Progenitor cell of endocrine pancreas (in vitro differentiated cells): Measurements from ENCODE around the gene SCNN1B. TPM values are rescaled to one million over a fixed set of nuclear protein-coding genes. Genes with fewer than 3 reads are reported as not detected.

ENCODE experiments used
- DNase-seq: peaks from one replicate; pipeline ENCODE4 v3.0.0; 2021; ENCODE audit warnings: low spot score; ENCODE audit not compliant: unreplicated experiment
- H3K27ac Mint-ChIP-seq: 2 replicates; pipeline ENCODE4 v1.8.0; 2021; ENCODE audit warnings: mild to moderate bottlenecking, moderate library complexity, mixed read lengths
- H3K27me3 Mint-ChIP-seq: 2 replicates; pipeline ENCODE4 v1.8.0; 2021; ENCODE audit warnings: mixed read lengths
- H3K36me3 Mint-ChIP-seq: 2 replicates; pipeline ENCODE4 v1.8.0; 2022; ENCODE audit warnings: mixed read lengths; ENCODE audit not compliant: insufficient read depth
- H3K4me1 Mint-ChIP-seq: 2 replicates; pipeline ENCODE4 v1.8.0; 2021; ENCODE audit warnings: low read depth, mixed read lengths
- H3K4me3 Mint-ChIP-seq: 2 replicates; pipeline ENCODE4 v1.8.0; 2021; ENCODE audit warnings: low read depth, mild to moderate bottlenecking, moderate library complexity, mixed read lengths
- H3K9me3 Mint-ChIP-seq: 2 replicates; pipeline ENCODE4 v1.8.0; 2021; ENCODE audit warnings: low read depth, mixed read lengths
- total RNA-seq: library from RNA; stranded (reverse); gene quantifications from 2 replicates; pipeline ENCODE4 v1.2.1, GENCODE V29; 2021
- TF ChIP-seq, protein P1 (sequence below): fragments of 200-600 bp; sonication (generic); IDR thresholded peaks from one replicate; pipeline ENCODE4 v1.5.0; 2021; ENCODE audit warnings: antibody characterized with exemption, mild to moderate bottlenecking; ENCODE audit not compliant: unreplicated experiment

Gene SCNN1B
- total RNA-seq, 1 donor from 2014 or later = not detected

DNA sequence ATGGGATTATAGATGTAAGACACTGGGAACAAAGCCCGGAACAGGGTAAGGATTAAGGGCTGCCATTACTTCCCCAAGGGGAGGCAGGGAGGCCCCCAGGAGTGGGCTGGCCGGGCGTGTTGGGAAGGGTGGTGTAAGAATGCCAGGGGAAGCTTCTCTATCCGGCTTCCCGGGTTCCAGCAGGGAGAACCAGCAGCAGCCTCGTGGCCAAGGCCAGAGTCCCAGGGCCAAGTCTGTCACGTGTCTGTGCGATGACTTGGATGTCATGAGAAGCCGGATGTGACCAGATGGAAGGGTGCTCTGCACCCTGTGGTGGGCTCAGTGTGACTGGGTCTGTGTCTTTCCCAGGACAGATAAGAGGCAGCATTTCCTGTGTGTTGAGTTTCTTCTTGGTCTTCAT lies 52.1 kb downstream of the SCNN1B start:
- Mint-ChIP-seq H3K36me3 (no peaks in the 10 kb centered on the region), H3K4me1 (no peaks in the 10 kb centered on the region), H3K27ac (no peak overlapping the region), H3K27me3 (peaks cover 10% of the 10 kb centered on the region), H3K4me3 (no peak overlapping the region), H3K9me3 (peaks cover 4% of the 10 kb centered on the region)
- DNase-seq = no peak
- TF ChIP-seq, protein P1, sequence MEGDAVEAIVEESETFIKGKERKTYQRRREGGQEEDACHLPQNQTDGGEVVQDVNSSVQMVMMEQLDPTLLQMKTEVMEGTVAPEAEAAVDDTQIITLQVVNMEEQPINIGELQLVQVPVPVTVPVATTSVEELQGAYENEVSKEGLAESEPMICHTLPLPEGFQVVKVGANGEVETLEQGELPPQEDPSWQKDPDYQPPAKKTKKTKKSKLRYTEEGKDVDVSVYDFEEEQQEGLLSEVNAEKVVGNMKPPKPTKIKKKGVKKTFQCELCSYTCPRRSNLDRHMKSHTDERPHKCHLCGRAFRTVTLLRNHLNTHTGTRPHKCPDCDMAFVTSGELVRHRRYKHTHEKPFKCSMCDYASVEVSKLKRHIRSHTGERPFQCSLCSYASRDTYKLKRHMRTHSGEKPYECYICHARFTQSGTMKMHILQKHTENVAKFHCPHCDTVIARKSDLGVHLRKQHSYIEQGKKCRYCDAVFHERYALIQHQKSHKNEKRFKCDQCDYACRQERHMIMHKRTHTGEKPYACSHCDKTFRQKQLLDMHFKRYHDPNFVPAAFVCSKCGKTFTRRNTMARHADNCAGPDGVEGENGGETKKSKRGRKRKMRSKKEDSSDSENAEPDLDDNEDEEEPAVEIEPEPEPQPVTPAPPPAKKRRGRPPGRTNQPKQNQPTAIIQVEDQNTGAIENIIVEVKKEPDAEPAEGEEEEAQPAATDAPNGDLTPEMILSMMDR = no peak

DNA sequence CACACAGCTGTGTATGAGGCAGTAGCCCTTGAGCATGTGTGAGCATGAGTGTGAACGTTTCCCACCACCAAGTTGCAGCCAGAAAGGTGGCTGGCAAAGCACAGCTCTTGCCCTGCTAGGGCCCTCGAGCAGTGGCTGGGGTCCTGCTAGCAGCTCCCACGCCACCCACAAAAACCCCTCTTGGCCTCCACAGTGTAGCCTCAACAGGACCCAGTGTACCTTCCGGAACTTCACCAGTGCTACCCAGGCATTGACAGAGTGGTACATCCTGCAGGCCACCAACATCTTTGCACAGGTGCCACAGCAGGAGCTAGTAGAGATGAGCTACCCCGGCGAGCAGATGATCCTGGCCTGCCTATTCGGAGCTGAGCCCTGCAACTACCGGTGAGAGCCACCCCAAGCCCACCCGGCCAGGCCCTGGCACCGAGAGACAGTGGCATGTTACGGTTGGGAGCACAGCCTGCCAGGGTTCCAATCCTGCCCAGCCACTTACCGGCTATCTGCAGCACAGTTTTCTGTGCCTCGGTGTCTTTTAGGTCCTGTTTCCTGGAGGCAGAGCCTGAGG lies 53.1 kb downstream of the SCNN1B start:
- no peak overlapping the region for H3K27ac Mint-ChIP-seq
- TF ChIP-seq, protein P1 = no peak
- peaks cover 8% of the 10 kb centered on the region for H3K27me3 Mint-ChIP-seq
- peaks cover 4% of the 10 kb centered on the region for H3K9me3 Mint-ChIP-seq
- H3K36me3 Mint-ChIP-seq = no peaks in the 10 kb centered on the region
- H3K4me1 Mint-ChIP-seq = no peaks in the 10 kb centered on the region
- no peak overlapping the region for H3K4me3 Mint-ChIP-seq
- DNase-seq = no peak

DNA sequence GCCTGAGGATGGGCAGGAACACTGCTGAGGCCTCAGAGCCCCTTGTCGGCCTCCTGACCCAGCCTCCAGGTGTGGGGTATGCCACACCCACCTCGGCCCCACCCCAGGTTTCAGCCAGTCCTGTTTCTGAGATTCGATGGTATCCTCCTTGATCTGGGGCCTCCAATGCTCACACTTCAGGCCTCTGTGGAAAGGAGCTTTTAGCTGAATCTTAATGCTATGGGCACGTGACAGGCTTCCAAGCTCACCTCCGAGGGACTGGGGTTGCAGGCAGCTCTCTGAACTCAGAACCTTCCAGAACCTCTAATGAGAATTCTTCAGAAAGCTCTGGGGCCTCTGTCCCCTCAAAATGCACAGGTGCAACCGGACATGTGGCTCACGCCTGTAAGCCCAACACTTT lies 54.8 kb downstream of the SCNN1B start:
- DNase-seq = no peak
- Mint-ChIP-seq H3K27me3 (peaks cover 6% of the 10 kb centered on the region), H3K36me3 (no peaks in the 10 kb centered on the region), H3K4me1 (no peaks in the 10 kb centered on the region), H3K4me3 (no peak overlapping the region), H3K9me3 (peaks cover 4% of the 10 kb centered on the region), H3K27ac (no peak overlapping the region)
- TF ChIP-seq, protein P1 = no peak

DNA sequence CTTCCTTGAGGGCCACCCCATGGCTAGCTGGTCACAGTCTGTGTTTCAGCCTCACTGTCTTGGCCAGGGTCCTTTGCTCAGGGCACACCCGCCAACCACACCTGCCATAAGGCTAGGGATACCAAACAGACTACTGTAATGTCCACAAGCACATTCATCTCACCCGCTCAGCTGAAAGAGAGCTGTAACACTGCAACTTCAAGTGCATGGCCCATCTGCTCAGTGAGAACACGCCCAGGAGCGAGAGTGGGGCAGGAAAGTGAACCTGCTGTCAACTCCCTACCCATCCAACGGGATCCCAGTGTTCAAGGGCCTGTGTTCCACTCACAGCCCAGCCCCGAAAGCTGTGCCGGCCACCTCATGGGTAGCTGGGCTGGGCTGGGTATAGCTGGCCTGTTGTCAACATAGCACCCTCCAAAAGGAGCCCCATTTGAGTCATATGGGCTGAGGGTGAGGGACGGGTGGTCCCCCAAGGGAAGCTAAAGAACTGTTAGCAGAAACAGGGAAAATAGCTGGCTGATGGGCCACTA lies 55.7 kb downstream of the SCNN1B start:
- no peaks in the 10 kb centered on the region for H3K9me3 Mint-ChIP-seq
- TF ChIP-seq, protein P1 = no peak
- peaks cover under 1% of the 10 kb centered on the region for H3K4me1 Mint-ChIP-seq
- H3K36me3 Mint-ChIP-seq = no peaks in the 10 kb centered on the region
- H3K27ac Mint-ChIP-seq = no peak overlapping the region
- H3K27me3 Mint-ChIP-seq = peaks cover 3% of the 10 kb centered on the region
- no peak for DNase-seq
- H3K4me3 Mint-ChIP-seq = no peak overlapping the region

DNA sequence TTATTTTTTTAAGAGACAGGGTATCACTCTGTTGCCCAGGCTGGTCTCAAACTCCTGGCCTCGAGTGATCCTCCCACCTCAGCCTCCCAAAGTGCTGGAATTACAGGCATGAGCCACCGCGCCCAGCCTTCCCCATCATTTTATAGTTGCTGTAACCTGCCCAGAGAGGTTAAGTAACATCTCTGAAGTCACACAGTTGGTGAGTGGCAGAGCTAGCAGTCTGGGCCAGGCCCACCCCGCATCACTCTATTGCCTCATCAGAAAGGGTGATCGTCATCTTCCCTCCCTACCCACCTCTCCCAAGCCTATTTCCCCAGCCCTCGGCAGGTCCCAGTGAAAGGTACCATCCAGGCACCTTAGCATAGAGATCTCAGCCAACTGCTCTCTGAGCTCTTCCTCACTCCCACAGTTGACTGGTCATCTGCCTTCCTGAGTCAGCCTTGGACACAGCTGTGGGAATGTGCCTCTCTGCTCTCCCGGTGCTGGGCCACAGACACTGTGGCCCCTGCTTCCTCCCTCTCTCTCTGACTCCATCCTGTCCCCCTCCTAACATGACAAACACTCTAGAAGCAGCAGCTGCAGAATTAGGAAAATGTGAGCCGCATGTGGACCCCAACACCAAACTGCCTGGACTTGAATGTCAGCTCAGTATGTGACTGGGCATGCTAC lies 57.1 kb downstream of the SCNN1B start:
- Mint-ChIP-seq H3K4me3 (no peak overlapping the region), H3K36me3 (no peaks in the 10 kb centered on the region), H3K27ac (no peak overlapping the region), H3K9me3 (no peaks in the 10 kb centered on the region), H3K27me3 (peaks cover 3% of the 10 kb centered on the region), H3K4me1 (peaks cover 5% of the 10 kb centered on the region)
- TF ChIP-seq, protein P1 = no peak
- DNase-seq = no peak
